HL-60 (cell line): Measurements from ENCODE around the gene SPSB3.

Source experiments
- CTCF ChIP-seq: IDR thresholded peaks from one replicate; pipeline ENCODE4 v1.5.1; 2011; ENCODE audit warnings: low read length, control low read depth, inconsistent platforms; ENCODE audit not compliant: insufficient read depth
- GABPA ChIP-seq: IDR thresholded peaks from 2 replicates; pipeline ENCODE4 v1.6.1; 2012; ENCODE audit warnings: low read depth
- POLR2AphosphoS5 ChIP-seq: IDR thresholded peaks from 2 replicates; pipeline ENCODE4 v1.6.1; 2012; ENCODE audit warnings: low read depth
- REST ChIP-seq: IDR thresholded peaks from 2 replicates; pipeline ENCODE4 v1.6.1; 2012; ENCODE audit warnings: low read depth; ENCODE audit not compliant: insufficient replicate concordance
- SPI1 ChIP-seq: IDR thresholded peaks from 2 replicates; pipeline ENCODE4 v1.6.1; 2012; ENCODE audit warnings: low read depth, mild to moderate bottlenecking, borderline replicate concordance

GRCh38 chr16:1778200-1779179, 3.9 kb downstream of the SPSB3 start:
- TF ChIP-seq CTCF = no peak
- peak; percentile 22 for TF ChIP-seq POLR2AphosphoS5
- TF ChIP-seq GABPA = no peak
- no peak for TF ChIP-seq REST
- TF ChIP-seq SPI1 = no peak
